ENCODE data around the gene PLCH1. TPM values are rescaled to one million over a fixed set of nuclear protein-coding genes. Genes with fewer than 3 reads are reported as not detected.

The PLCH1 gene
- total RNA-seq, 1 experiment from 2014 or later = 1.4 TPM

GRCh38 chr3:155763870-155764463 is 19.1 kb upstream of the PLCH1 start:
- Histone ChIP-seq H3K79me2 (ENCODE audit: low read depth) (no peaks in the 10 kb centered on the region), H3K4me3 (no peak overlapping the region), H4K20me1 (ENCODE audit: insufficient read depth) (no peaks in the 10 kb centered on the region), H3K4me2 (no peak overlapping the region), H3K36me3 (ENCODE audit: low read depth) (no peaks in the 10 kb centered on the region), H3K9me2 (ENCODE audit: insufficient read depth) (no peaks in the 10 kb centered on the region), H3K4me1 (replicated peaks; ENCODE audit: insufficient read depth) (no peaks in the 10 kb centered on the region), H3K27me3 (ENCODE audit: insufficient read depth, low read depth) (no peaks in the 10 kb centered on the region), H3F3A (ENCODE audit: insufficient read depth, low read depth) (no peaks in the 10 kb centered on the region), H2AFZ (no peak overlapping the region), H3K9me3 (ENCODE audit: insufficient read depth, low read depth) (no peaks in the 10 kb centered on the region; the same call in 1 of the 2 replicates), H3K27ac (no peak overlapping the region)
- no TSS peak for BruUV-seq (replicated peaks)
- intact Hi-C loops (cut with micrococcal nuclease; ENCODE audit: unreplicated experiment) = no loop called here
- ChIA-PET CTCF (no interaction called here), POLR2A (ENCODE audit: unreplicated experiment) (no interaction called here)
- TF ChIP-seq EZH2 (IDR thresholded peaks at IDR 0.05; ENCODE audit: low read depth) = no peak
- TF ChIP-seq CTCF (conservative IDR thresholded peaks at IDR 0.05) = no peak
- DNase-seq = no peak

GRCh38 chr3:155760653-155761052 is 15.8 kb upstream of the PLCH1 start:
- ChIA-PET POLR2A (ENCODE audit: unreplicated experiment) (no interaction called here), CTCF (no interaction called here)
- Histone ChIP-seq H3K4me3 (no peak overlapping the region), H2AFZ (no peak overlapping the region), H3K36me3 (ENCODE audit: low read depth) (no peaks in the 10 kb centered on the region), H3K79me2 (ENCODE audit: low read depth) (no peaks in the 10 kb centered on the region), H4K20me1 (ENCODE audit: insufficient read depth) (no peaks in the 10 kb centered on the region), H3K27ac (no peak overlapping the region), H3F3A (ENCODE audit: insufficient read depth, low read depth) (no peaks in the 10 kb centered on the region), H3K27me3 (ENCODE audit: insufficient read depth, low read depth) (no peaks in the 10 kb centered on the region), H3K4me1 (replicated peaks; ENCODE audit: insufficient read depth) (no peaks in the 10 kb centered on the region), H3K9me2 (ENCODE audit: insufficient read depth) (no peaks in the 10 kb centered on the region), H3K9me3 (ENCODE audit: insufficient read depth, low read depth) (no peaks in the 10 kb centered on the region), H3K4me2 (no peak overlapping the region)
- intact Hi-C loops (cut with micrococcal nuclease; ENCODE audit: unreplicated experiment) = no loop called here
- DNase-seq = no peak
- no TSS peak for BruUV-seq (replicated peaks)
- no peak for TF ChIP-seq EZH2 (IDR thresholded peaks at IDR 0.05; ENCODE audit: low read depth)
- TF ChIP-seq CTCF (conservative IDR thresholded peaks at IDR 0.05) = no peak

- no peaks in the 10 kb centered on the region for H4K20me1 ChIP-seq (ENCODE audit: insufficient read depth)
- no peaks in the 10 kb centered on the region for H3K9me2 ChIP-seq (ENCODE audit: insufficient read depth)
- no peaks in the 10 kb centered on the region for H3F3A ChIP-seq (ENCODE audit: insufficient read depth, low read depth)
- no TSS peak for BruUV-seq (replicated peaks)
- H2AFZ ChIP-seq = no peak overlapping the region
- H3K4me2 ChIP-seq = no peak overlapping the region
- ChIA-PET CTCF (no interaction called here), POLR2A (ENCODE audit: unreplicated experiment) (no interaction called here)
- no peaks in the 10 kb centered on the region for H3K27me3 ChIP-seq (ENCODE audit: insufficient read depth, low read depth)
- no peak overlapping the region for H3K27ac ChIP-seq
- DNase-seq = no peak
- H3K9me3 ChIP-seq (ENCODE audit: insufficient read depth, low read depth) = no peaks in the 10 kb centered on the region
- intact Hi-C loops (cut with micrococcal nuclease; ENCODE audit: unreplicated experiment) = no loop called here
- no peaks in the 10 kb centered on the region for H3K4me1 ChIP-seq (replicated peaks; ENCODE audit: insufficient read depth)
- H3K36me3 ChIP-seq (ENCODE audit: low read depth) = no peaks in the 10 kb centered on the region
- no peaks in the 10 kb centered on the region for H3K79me2 ChIP-seq (ENCODE audit: low read depth)
- TF ChIP-seq CTCF (conservative IDR thresholded peaks at IDR 0.05) (no peak), EZH2 (IDR thresholded peaks at IDR 0.05; ENCODE audit: low read depth) (no peak)
- no peak overlapping the region for H3K4me3 ChIP-seq
Observed at GRCh38 chr3:155757577-155757976, 12.7 kb upstream of the PLCH1 start.
